ENCODE measurements around the gene MTMR12.

MTMR12 gene

DNA sequence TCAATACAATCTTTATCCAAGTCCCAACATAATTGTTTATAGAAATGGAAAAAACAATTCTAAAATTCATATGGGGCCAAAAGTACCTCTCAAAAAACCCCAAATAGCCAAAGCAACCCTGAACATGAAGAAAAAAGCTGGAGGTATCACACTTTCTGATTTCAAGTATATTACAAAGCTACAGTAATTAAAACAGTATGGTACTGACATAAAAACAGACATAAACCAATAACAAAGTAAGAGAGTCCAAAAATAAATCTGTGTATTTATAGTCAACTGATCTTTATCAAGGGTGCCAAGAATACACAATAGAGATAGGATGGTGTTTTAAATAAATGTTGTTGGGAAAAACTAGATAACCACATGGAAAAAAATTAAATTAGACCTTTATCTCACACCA lies 125.1 kb downstream of the MTMR12 start:
- H3K9me3 Mint-ChIP-seq: no peaks in the 10 kb centered on the region
- H3K27me3 Mint-ChIP-seq: peaks cover 2% of the 10 kb centered on the region

GRCh38 chr5:32182463-32183063 lies 130.2 kb downstream of the MTMR12 start:
- no peaks in the 10 kb centered on the region for H3K36me3 Mint-ChIP-seq
- H3K9me3 Mint-ChIP-seq: no peaks in the 10 kb centered on the region
- no peak overlapping the region for H3K4me3 Mint-ChIP-seq
- H3K4me1 Mint-ChIP-seq: no peaks in the 10 kb centered on the region
- H3K27ac Mint-ChIP-seq: no peak overlapping the region
- H3K27me3 Mint-ChIP-seq: no peaks in the 10 kb centered on the region

More for the DNA sequence above, 125.1 kb downstream of the MTMR12 start:
- H3K27ac Mint-ChIP-seq: no peak overlapping the region
- H3K36me3 Mint-ChIP-seq: no peaks in the 10 kb centered on the region
- H3K4me3 Mint-ChIP-seq: no peak overlapping the region
- H3K4me1 Mint-ChIP-seq: no peaks in the 10 kb centered on the region

Data from activated naive CD4-positive, alpha-beta T cell treated with anti-CD3 and anti-CD28 coated beads, Interleukin-2, amount 50 U/mL, for 24 hours (primary cell).